Measurements from ENCODE around the gene CMIP. TPM values are rescaled to one million over a fixed set of nuclear protein-coding genes. Genes with fewer than 3 reads are reported as not detected.
A peak's percentile ranks its signal among the peaks of the same experiment; 100 is the strongest.

CMIP gene
- total RNA-seq, 1 experiment from 2014 or later, result 63.7 TPM

GRCh38 chr16:81676066-81676882, 231.7 kb downstream of the CMIP start:
- ChIA-PET CTCF (interaction anchor here (0.8 to 1.2 kb wide), 2 partner anchors 21 to 25 kb away, joined by 3 to 4 read pairs; no protein-coding TSS in a partner anchor), POLR2A (no interaction called here)
- Mint-ChIP-seq H3K27ac (peak overlapping the region; percentile 17), H3K27me3 (ENCODE audit: low read depth) (no peaks in the 10 kb centered on the region), H3K4me1 (peaks cover 5% of the 10 kb centered on the region), H3K36me3 (peaks cover 33% of the 10 kb centered on the region), H3K9me3 (no peaks in the 10 kb centered on the region), H3K4me3 (no peak overlapping the region)
- no peak for ATAC-seq
- TF ChIP-seq, protein P1, sequence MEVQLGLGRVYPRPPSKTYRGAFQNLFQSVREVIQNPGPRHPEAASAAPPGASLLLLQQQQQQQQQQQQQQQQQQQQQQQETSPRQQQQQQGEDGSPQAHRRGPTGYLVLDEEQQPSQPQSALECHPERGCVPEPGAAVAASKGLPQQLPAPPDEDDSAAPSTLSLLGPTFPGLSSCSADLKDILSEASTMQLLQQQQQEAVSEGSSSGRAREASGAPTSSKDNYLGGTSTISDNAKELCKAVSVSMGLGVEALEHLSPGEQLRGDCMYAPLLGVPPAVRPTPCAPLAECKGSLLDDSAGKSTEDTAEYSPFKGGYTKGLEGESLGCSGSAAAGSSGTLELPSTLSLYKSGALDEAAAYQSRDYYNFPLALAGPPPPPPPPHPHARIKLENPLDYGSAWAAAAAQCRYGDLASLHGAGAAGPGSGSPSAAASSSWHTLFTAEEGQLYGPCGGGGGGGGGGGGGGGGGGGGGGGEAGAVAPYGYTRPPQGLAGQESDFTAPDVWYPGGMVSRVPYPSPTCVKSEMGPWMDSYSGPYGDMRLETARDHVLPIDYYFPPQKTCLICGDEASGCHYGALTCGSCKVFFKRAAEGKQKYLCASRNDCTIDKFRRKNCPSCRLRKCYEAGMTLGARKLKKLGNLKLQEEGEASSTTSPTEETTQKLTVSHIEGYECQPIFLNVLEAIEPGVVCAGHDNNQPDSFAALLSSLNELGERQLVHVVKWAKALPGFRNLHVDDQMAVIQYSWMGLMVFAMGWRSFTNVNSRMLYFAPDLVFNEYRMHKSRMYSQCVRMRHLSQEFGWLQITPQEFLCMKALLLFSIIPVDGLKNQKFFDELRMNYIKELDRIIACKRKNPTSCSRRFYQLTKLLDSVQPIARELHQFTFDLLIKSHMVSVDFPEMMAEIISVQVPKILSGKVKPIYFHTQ (CRISPR knock-in tag; IDR thresholded peaks at IDR 0.05), result no peak
- TF ChIP-seq ERG (CRISPR knock-in tag; IDR thresholded peaks at IDR 0.05), result no peak
- no peak for TF ChIP-seq MYBL2 (CRISPR knock-in tag; IDR thresholded peaks at IDR 0.05)
- TF ChIP-seq TP53 (CRISPR knock-in tag; IDR thresholded peaks at IDR 0.05), result no peak
- TF ChIP-seq, protein P2, sequence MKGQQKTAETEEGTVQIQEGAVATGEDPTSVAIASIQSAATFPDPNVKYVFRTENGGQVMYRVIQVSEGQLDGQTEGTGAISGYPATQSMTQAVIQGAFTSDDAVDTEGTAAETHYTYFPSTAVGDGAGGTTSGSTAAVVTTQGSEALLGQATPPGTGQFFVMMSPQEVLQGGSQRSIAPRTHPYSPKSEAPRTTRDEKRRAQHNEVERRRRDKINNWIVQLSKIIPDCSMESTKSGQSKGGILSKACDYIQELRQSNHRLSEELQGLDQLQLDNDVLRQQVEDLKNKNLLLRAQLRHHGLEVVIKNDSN (CRISPR knock-in tag; IDR thresholded peaks at IDR 0.05), result no peak
- TF ChIP-seq, protein P3, sequence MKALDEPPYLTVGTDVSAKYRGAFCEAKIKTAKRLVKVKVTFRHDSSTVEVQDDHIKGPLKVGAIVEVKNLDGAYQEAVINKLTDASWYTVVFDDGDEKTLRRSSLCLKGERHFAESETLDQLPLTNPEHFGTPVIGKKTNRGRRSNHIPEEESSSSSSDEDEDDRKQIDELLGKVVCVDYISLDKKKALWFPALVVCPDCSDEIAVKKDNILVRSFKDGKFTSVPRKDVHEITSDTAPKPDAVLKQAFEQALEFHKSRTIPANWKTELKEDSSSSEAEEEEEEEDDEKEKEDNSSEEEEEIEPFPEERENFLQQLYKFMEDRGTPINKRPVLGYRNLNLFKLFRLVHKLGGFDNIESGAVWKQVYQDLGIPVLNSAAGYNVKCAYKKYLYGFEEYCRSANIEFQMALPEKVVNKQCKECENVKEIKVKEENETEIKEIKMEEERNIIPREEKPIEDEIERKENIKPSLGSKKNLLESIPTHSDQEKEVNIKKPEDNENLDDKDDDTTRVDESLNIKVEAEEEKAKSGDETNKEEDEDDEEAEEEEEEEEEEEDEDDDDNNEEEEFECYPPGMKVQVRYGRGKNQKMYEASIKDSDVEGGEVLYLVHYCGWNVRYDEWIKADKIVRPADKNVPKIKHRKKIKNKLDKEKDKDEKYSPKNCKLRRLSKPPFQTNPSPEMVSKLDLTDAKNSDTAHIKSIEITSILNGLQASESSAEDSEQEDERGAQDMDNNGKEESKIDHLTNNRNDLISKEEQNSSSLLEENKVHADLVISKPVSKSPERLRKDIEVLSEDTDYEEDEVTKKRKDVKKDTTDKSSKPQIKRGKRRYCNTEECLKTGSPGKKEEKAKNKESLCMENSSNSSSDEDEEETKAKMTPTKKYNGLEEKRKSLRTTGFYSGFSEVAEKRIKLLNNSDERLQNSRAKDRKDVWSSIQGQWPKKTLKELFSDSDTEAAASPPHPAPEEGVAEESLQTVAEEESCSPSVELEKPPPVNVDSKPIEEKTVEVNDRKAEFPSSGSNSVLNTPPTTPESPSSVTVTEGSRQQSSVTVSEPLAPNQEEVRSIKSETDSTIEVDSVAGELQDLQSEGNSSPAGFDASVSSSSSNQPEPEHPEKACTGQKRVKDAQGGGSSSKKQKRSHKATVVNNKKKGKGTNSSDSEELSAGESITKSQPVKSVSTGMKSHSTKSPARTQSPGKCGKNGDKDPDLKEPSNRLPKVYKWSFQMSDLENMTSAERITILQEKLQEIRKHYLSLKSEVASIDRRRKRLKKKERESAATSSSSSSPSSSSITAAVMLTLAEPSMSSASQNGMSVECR (CRISPR knock-in tag; IDR thresholded peaks at IDR 0.05; ENCODE audit: borderline replicate concordance), result no peak
- TF ChIP-seq NR1H2 (CRISPR knock-in tag; IDR thresholded peaks at IDR 0.05), result no peak
- TF ChIP-seq ZNF232 (CRISPR knock-in tag; IDR thresholded peaks at IDR 0.05), result no peak
- TF ChIP-seq, protein P4, sequence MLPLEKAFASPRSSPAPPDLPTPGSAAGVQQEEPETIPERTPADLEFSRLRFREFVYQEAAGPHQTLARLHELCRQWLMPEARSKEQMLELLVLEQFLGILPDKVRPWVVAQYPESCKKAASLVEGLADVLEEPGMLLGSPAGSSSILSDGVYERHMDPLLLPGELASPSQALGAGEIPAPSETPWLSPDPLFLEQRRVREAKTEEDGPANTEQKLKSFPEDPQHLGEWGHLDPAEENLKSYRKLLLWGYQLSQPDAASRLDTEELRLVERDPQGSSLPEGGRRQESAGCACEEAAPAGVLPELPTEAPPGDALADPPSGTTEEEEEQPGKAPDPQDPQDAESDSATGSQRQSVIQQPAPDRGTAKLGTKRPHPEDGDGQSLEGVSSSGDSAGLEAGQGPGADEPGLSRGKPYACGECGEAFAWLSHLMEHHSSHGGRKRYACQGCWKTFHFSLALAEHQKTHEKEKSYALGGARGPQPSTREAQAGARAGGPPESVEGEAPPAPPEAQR (CRISPR knock-in tag; IDR thresholded peaks at IDR 0.05), result no peak
- TF ChIP-seq NR3C1 (CRISPR knock-in tag; conservative IDR thresholded peaks at IDR 0.05; ENCODE audit: low read depth), result no peak
- TF ChIP-seq ZBTB21 (CRISPR knock-in tag; IDR thresholded peaks at IDR 0.05; ENCODE audit: borderline replicate concordance), result no peak
- TF ChIP-seq MAX (CRISPR knock-in tag; IDR thresholded peaks at IDR 0.05), result no peak
- TF ChIP-seq ZNF263 (CRISPR knock-in tag; IDR thresholded peaks at IDR 0.05; ENCODE audit: low read depth), result no peak
- TF ChIP-seq ZNF138 (CRISPR knock-in tag; conservative IDR thresholded peaks at IDR 0.05), result no peak
- no peak for DNase-seq (ENCODE audit: low spot score)

All from WTC11 (cell line).